ENCODE measurements around the gene CACNG1. TPM values are rescaled to one million over a fixed set of nuclear protein-coding genes. Genes with fewer than 3 reads are reported as not detected.

Gene CACNG1
- total RNA-seq = not detected
- long read RNA-seq = 0 reads

GRCh38 chr17:67044016-67044772, at the start of gene CACNG1:
CACNG1 (plus strand) TSS chr17:67044554; CDS start chr17:67044661, 107 bp downstream.
- Histone ChIP-seq H3K36me3 (no peaks in the 10 kb centered on the region), H3K27me3 (ENCODE audit: low read depth) (peaks cover 9% of the 10 kb centered on the region), H3K4me1 (peaks cover 10% of the 10 kb centered on the region), H3K9me3 (replicated peaks) (peaks cover 21% of the 10 kb centered on the region), H3K27ac (replicated peaks) (no peak within 1 kb of the TSS), H3K4me3 (no peak within 1 kb of the TSS)
- no peak for TF ChIP-seq CTCF (IDR thresholded peaks at IDR 0.05; ENCODE audit: borderline replicate concordance)
- intact Hi-C loops (cut with micrococcal nuclease) = no loop called here
- no peak for DNase-seq

GRCh38 chr17:66994930-66995535, 49.3 kb upstream of the CACNG1 start:
- H3K4me1 ChIP-seq = no peaks in the 10 kb centered on the region
- TF ChIP-seq CTCF (IDR thresholded peaks at IDR 0.05; ENCODE audit: borderline replicate concordance) = no peak
- DNase-seq = no peak
- H3K27me3 ChIP-seq (ENCODE audit: low read depth) = peaks cover 46% of the 10 kb centered on the region
- H3K4me3 ChIP-seq = no peak overlapping the region
- H3K27ac ChIP-seq (replicated peaks) = no peak overlapping the region
- no peaks in the 10 kb centered on the region for H3K9me3 ChIP-seq (replicated peaks)
- intact Hi-C loops (cut with micrococcal nuclease) = no loop called here
- H3K36me3 ChIP-seq = no peaks in the 10 kb centered on the region

GRCh38 chr17:66995944-66996343, 48.4 kb upstream of the CACNG1 start:
- H3K4me1 ChIP-seq = no peaks in the 10 kb centered on the region
- no peak for TF ChIP-seq CTCF (IDR thresholded peaks at IDR 0.05; ENCODE audit: borderline replicate concordance)
- no peak overlapping the region for H3K27ac ChIP-seq (replicated peaks)
- H3K36me3 ChIP-seq = no peaks in the 10 kb centered on the region
- no peaks in the 10 kb centered on the region for H3K9me3 ChIP-seq (replicated peaks)
- H3K27me3 ChIP-seq (ENCODE audit: low read depth) = peaks cover 40% of the 10 kb centered on the region
- DNase-seq = no peak
- no peak overlapping the region for H3K4me3 ChIP-seq
- intact Hi-C loops (cut with micrococcal nuclease) = no loop called here

GRCh38 chr17:66996926-66997325, 47.4 kb upstream of the CACNG1 start:
- Histone ChIP-seq H3K4me3 (no peak overlapping the region), H3K9me3 (replicated peaks) (no peaks in the 10 kb centered on the region), H3K27me3 (ENCODE audit: low read depth) (peaks cover 30% of the 10 kb centered on the region), H3K4me1 (no peaks in the 10 kb centered on the region), H3K27ac (replicated peaks) (no peak overlapping the region), H3K36me3 (no peaks in the 10 kb centered on the region)
- no peak for DNase-seq
- TF ChIP-seq CTCF (IDR thresholded peaks at IDR 0.05; ENCODE audit: borderline replicate concordance) = no peak
- intact Hi-C loops (cut with micrococcal nuclease) = no loop called here

GRCh38 chr17:67003231-67003630, 41.1 kb upstream of the CACNG1 start:
- no peak for DNase-seq
- no peak overlapping the region for H3K27ac ChIP-seq (replicated peaks)
- no peak for TF ChIP-seq CTCF (IDR thresholded peaks at IDR 0.05; ENCODE audit: borderline replicate concordance)
- intact Hi-C loops (cut with micrococcal nuclease) = no loop called here
- H3K4me1 ChIP-seq = no peaks in the 10 kb centered on the region
- H3K9me3 ChIP-seq (replicated peaks) = peaks cover 5% of the 10 kb centered on the region
- H3K36me3 ChIP-seq = no peaks in the 10 kb centered on the region
- H3K4me3 ChIP-seq = no peak overlapping the region
- H3K27me3 ChIP-seq (ENCODE audit: low read depth) = peaks cover 34% of the 10 kb centered on the region

Data from left ventricle myocardium inferior (tissue), 1 donor.